AG09309 (cell line): ENCODE data around the gene CACNG3.
"Not testable (repeated sequence)": the region's sequence is repeated elsewhere in the genome, so short reads cannot be mapped to it uniquely, and the experiment has no call there.

ENCODE experiments used
- DNase-seq: peaks from one replicate; pipeline ENCODE4 v3.0.0-alpha.2; 2010; ENCODE audit warnings: low read depth
- H3K4me3 ChIP-seq: 2 replicates; pipeline ENCODE4 v1.5.1; 2011; ENCODE audit warnings: mild to moderate bottlenecking, low read depth, low read length, moderate library complexity; ENCODE audit not compliant: control insufficient read depth
- TF ChIP-seq, protein P1 (sequence below): IDR thresholded peaks from 2 replicates; pipeline ENCODE4 v1.5.1; 2011; ENCODE audit warnings: mild to moderate bottlenecking, low read depth, low read length, inconsistent platforms; ENCODE audit not compliant: insufficient read depth, control insufficient read depth; ENCODE audit errors: missing control alignments

The CACNG3 gene

DNA sequence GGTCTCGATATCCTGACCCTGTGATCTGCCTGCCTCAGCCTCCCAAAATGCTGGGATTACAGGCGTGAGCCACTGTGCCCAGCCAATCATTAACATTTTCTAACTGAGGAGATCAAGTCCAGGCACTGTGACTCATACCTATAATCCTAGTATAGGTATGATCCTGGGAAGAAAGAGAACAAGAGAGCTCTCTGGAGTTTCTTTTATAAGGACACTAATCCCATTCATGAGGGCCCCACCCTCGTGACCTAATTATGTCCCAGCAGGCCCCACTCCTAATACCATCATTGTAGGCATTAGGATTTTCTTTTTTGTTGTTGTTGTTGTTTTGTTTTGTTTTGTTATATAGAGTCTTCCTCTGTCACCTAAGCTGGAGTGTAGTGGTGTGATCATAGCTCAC, 80.4 kb downstream of the CACNG3 start:
- H3K4me3 ChIP-seq: no peak overlapping the region
- no peak for DNase-seq
- TF ChIP-seq, protein P1, sequence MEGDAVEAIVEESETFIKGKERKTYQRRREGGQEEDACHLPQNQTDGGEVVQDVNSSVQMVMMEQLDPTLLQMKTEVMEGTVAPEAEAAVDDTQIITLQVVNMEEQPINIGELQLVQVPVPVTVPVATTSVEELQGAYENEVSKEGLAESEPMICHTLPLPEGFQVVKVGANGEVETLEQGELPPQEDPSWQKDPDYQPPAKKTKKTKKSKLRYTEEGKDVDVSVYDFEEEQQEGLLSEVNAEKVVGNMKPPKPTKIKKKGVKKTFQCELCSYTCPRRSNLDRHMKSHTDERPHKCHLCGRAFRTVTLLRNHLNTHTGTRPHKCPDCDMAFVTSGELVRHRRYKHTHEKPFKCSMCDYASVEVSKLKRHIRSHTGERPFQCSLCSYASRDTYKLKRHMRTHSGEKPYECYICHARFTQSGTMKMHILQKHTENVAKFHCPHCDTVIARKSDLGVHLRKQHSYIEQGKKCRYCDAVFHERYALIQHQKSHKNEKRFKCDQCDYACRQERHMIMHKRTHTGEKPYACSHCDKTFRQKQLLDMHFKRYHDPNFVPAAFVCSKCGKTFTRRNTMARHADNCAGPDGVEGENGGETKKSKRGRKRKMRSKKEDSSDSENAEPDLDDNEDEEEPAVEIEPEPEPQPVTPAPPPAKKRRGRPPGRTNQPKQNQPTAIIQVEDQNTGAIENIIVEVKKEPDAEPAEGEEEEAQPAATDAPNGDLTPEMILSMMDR: no peak

DNA sequence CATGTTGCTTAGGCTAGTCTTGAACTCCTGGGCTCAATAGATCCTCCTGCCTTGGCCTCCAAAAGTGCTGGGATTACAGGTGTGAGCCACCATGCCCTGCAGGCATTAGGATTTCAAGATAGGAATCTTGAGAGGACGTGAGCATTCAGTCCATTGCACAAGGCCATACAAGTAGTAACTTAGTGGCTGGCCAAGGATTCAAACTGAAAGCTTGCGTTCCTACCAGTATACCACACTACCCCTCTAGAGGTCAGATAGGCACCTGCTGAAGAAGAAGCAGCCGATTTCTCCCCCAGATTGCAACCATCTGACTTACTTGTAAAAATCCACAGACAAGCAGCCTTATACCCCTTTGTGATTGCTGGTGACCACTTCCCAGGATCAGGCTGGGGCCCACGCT, 80.9 kb downstream of the CACNG3 start:
- DNase-seq: no peak
- TF ChIP-seq, protein P1: no peak
- H3K4me3 ChIP-seq: no peak overlapping the region

DNA sequence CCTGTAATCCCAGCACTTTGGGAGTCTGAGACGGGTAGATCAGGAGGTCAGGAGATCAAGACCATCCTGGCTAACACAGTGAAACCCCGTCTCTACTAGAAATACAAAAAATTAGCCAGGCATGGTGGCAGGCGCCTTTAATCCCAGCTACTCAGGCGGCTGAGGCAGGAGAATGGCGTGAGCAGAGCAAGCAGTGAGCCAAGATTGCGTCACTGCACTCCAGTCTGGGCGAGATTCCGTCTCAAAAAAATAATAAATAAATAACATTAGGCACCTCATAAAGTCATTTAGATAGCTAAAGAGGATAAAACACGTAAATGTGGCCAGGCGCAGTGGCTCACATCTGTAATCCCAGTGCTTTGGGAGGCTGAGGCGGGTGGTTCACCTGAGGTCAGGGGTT, 87.7 kb downstream of the CACNG3 start:
- not testable (repeated sequence) for H3K4me3 ChIP-seq, DNase-seq

DNA sequence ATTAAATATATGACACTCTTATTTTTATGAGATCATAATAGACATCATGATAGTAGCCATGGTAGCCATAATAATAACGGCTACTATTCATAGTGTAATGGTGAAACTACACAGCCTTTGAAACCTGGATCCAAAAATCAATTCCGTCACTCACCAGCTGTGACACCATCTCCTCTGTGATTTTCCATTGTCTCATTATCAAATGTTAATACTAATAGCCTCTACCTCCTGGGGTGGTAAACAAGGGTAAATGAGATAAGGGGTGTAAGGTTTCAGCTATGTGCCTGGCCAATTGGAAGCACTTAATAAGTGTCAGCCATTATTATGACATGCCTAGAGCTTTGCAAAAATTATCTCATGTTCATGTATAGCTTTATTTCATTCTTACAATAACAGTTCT, 88.6 kb downstream of the CACNG3 start:
- no peak for DNase-seq
- TF ChIP-seq, protein P1: no peak
- no peak overlapping the region for H3K4me3 ChIP-seq

DNA sequence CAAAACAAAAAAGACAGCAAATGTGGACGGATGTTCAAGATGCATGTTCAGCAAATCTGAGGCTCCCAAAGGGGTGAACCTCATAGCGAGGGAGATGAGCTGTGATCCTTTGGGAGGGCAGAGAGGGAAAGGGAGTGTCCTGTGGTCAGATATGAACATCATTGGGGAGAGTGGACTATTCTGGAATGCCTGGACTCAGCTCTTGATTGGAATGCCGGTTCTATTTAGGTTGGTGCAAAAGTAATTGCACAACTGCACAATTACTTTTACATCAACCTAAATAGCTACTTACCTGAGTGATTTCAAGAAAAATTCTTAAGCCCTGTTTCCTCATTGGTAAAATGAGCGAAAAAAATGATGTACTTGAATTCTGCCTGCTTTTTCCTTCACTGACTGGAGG, 89.6 kb downstream of the CACNG3 start:
- H3K4me3 ChIP-seq: no peak overlapping the region
- TF ChIP-seq, protein P1: no peak
- no peak for DNase-seq

DNA sequence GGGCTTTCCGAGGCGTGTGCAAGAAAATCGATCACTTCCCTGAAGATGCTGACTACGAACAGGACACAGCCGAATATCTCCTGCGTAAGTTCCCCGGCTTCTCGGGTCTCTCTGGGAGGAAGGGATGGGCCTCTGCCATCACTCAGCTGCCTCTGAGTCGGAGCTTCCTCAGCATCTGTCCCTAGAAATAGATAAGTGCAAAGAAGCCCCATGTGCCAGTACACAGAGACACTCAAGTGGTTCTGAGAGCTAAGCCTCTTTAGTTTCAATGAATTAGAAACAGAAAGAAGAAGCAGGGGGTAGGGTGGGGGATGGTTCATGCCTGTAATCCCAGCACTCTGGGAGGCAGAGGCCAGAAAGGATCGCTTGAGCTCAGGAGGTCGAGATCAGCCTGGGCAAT, 90.6 kb downstream of the CACNG3 start:
- no peak for DNase-seq
- TF ChIP-seq, protein P1: no peak
- H3K4me3 ChIP-seq: no peak overlapping the region

DNA sequence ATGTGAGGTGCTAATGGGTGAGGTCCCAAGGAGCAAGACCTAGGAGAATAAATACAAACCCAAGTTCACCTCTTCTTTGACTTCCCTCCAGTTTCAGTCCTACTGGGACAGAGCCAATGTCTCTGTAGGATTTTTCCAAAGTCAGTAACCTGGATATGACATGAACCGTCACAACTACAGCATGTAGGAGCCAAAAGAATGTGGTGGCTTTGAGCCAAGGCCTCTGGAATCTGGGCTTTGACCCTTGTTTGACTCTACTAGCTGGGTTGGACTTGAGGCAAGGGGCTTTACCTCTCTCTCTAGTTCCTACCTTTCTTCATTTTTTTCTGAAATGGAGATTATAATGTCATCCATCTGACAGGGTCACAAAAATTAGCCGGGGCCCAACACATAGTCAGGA, 91.4 kb downstream of the CACNG3 start:
- TF ChIP-seq, protein P1: no peak
- H3K4me3 ChIP-seq: no peak overlapping the region
- no peak for DNase-seq
